GM06990 (cell line): Measurements from ENCODE around the gene TNFSF15.

ENCODE experiments used
- DNase-seq: peaks from one replicate; pipeline ENCODE4 v3.0.0-alpha.2; 2011; ENCODE audit not compliant: insufficient read length; ENCODE audit errors: extremely low read depth
- H3K27me3 ChIP-seq: replicated peaks from 2 replicates; pipeline ENCODE4 v1.6.0; 2011; ENCODE audit warnings: low read length; ENCODE audit not compliant: control insufficient read depth, insufficient read depth
- H3K36me3 ChIP-seq: 2 replicates; pipeline ENCODE4 v1.5.1; 2011; ENCODE audit warnings: low read length; ENCODE audit not compliant: control insufficient read depth, insufficient read depth
- H3K4me3 ChIP-seq: replicated peaks from 2 replicates; pipeline ENCODE4 v1.5.1; 2011; ENCODE audit warnings: low read depth, mild to moderate bottlenecking, control low read depth, low read length
- TF ChIP-seq, protein P1 (sequence below): IDR thresholded peaks from 2 replicates; pipeline ENCODE4 v1.5.1; 2011; ENCODE audit warnings: low read length, control low read depth, mild to moderate bottlenecking, inconsistent platforms; ENCODE audit not compliant: insufficient read depth, poor library complexity, severe bottlenecking

The TNFSF15 gene

GRCh38 chr9:114787781-114788498 is 17.9 kb downstream of the TNFSF15 start:
- H3K36me3 ChIP-seq: no peaks in the 10 kb centered on the region
- TF ChIP-seq, protein P1, sequence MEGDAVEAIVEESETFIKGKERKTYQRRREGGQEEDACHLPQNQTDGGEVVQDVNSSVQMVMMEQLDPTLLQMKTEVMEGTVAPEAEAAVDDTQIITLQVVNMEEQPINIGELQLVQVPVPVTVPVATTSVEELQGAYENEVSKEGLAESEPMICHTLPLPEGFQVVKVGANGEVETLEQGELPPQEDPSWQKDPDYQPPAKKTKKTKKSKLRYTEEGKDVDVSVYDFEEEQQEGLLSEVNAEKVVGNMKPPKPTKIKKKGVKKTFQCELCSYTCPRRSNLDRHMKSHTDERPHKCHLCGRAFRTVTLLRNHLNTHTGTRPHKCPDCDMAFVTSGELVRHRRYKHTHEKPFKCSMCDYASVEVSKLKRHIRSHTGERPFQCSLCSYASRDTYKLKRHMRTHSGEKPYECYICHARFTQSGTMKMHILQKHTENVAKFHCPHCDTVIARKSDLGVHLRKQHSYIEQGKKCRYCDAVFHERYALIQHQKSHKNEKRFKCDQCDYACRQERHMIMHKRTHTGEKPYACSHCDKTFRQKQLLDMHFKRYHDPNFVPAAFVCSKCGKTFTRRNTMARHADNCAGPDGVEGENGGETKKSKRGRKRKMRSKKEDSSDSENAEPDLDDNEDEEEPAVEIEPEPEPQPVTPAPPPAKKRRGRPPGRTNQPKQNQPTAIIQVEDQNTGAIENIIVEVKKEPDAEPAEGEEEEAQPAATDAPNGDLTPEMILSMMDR: no peak
- H3K4me3 ChIP-seq: no peak overlapping the region
- DNase-seq: no peak
- H3K27me3 ChIP-seq: no peaks in the 10 kb centered on the region; the same call in none of the 2 replicates

- no peaks in the 10 kb centered on the region for H3K36me3 ChIP-seq
- no peak for DNase-seq
- H3K27me3 ChIP-seq: no peaks in the 10 kb centered on the region; the same call in none of the 2 replicates
- TF ChIP-seq, protein P1: no peak
- H3K4me3 ChIP-seq: no peak overlapping the region
These were observed 18.6 kb downstream of the TNFSF15 start for GRCh38 chr9:114787214-114787613.

GRCh38 chr9:114785866-114786650 is 19.8 kb downstream of the TNFSF15 start:
- Histone ChIP-seq H3K27me3 (no peaks in the 10 kb centered on the region; the same call in none of the 2 replicates), H3K36me3 (no peaks in the 10 kb centered on the region), H3K4me3 (no peak overlapping the region)
- TF ChIP-seq, protein P1: no peak
- no peak for DNase-seq

GRCh38 chr9:114784721-114785279 is 21.0 kb downstream of the TNFSF15 start:
- TF ChIP-seq, protein P1: no peak
- Histone ChIP-seq H3K36me3 (no peaks in the 10 kb centered on the region), H3K4me3 (no peak overlapping the region), H3K27me3 (no peaks in the 10 kb centered on the region; the same call in 1 of the 2 replicates)
- DNase-seq: no peak

DNA sequence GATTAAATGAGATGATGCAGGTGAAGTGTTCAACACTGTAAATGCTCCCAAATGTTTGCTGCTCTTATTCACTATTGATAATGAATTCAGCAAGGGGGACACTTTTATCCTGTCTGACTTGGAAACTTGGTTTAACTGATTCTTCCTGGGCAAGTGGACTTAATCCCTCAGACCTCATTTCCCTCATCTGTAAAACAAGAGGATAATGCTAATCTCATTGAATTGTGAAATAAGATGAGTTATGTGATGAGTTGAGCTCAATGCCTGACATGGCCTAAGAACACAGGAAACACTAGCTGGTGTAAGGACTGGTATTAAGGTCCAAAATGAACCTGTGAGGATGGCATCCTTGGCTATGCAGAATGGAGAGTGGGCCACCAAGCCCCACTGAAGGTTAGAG is 23.3 kb downstream of the TNFSF15 start:
- TF ChIP-seq, protein P1: no peak

More for the DNA sequence above, 23.3 kb downstream of the TNFSF15 start:
- no peaks in the 10 kb centered on the region for H3K36me3 ChIP-seq
- DNase-seq: no peak
- H3K27me3 ChIP-seq: no peaks in the 10 kb centered on the region; the same call in none of the 2 replicates
- H3K4me3 ChIP-seq: no peak overlapping the region
